Uterus (tissue), 2 donors: ENCODE results near the gene IL1RL1.

ENCODE experiments used
- CTCF ChIP-seq, 4 experiments: fragments of 200-600 bp in 2 of 4; fragments of 450-650 bp in 2 of 4; sonication (generic) in 2 of 4; IDR thresholded peaks; one replicate each; pipeline ENCODE4 v1.5.1; 2016 to 2019; ENCODE audit warnings: antibody characterized with exemption in 4 of 4, mild to moderate bottlenecking in 2 of 4, moderate library complexity in 1 of 4
- POLR2A ChIP-seq, 2 donors: fragments of 450-650 bp; IDR thresholded peaks; one replicate each; pipeline ENCODE4 v1.6.1; 2016; ENCODE audit warnings: antibody characterized with exemption in 2 of 2, mild to moderate bottlenecking in 1 of 2, moderate library complexity in 1 of 2

- TF ChIP-seq CTCF (IDR thresholded peaks at IDR 0.05) (no peak), POLR2A (IDR thresholded peaks at IDR 0.05) (no peak)
These were observed 85.8 kb downstream of the IL1RL1 start for GRCh38 chr2:102397209-102397608.
